ENCODE measurements around the gene SP7. TPM values are rescaled to one million over a fixed set of nuclear protein-coding genes. Genes with fewer than 3 reads are reported as not detected.

Gene SP7
- total and polyA plus RNA-seq, 9 of the 15 experiments (the other 6 are each of a cell fraction or from before 2014, with no cell fraction given) = 0.04 TPM; not detected in 8

DNA sequence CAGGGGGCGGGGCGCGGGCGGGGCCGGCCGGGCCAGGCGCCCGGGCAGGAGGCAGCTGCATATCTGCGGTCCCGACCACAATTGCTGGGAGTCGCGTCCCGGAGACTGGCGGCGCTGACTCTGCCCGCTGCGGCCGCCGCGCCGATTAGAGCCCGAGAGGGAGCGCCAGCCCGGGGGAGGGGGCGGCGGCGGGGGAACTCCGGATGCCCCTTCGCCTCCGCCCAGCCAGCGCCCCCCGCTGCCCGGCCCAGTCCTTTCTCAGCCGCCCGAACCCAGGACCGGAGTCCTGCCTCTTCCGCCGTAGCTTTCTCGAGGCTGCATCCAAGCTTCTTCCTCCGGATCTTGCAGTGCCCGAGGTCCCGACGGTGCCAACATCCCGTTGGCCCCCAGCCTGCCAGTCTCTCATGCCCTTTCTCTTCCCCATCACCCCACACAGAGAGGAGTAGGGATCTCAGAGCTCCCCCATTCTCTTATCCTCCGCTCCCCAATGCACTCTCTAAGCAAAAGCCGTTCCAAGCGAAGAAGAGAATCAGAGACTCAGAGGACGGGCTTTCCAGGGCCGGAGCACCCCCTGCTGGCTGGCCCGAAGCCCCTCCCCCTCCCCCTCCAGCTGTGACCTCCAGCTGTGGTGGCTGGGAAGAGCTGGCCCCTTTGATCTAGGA lies 8.8 kb upstream of the SP7 start (continued):
- TF ChIP-seq ZSCAN32 (CRISPR knock-in tag; IDR thresholded peaks at IDR 0.05) (no peak), BRCA1 (IDR thresholded peaks at IDR 0.05) (no peak), BRCA1 (CRISPR knock-in tag; IDR thresholded peaks at IDR 0.05) (no peak), ZFP30 (CRISPR knock-in tag; IDR thresholded peaks at IDR 0.05; ENCODE audit: borderline replicate concordance) (no peak), STAT5A (IDR thresholded peaks at IDR 0.05; ENCODE audit: borderline replicate concordance, low read length) (no peak), EHMT2 (IDR thresholded peaks at IDR 0.05) (peak; percentile 11; the same call in 1 of the 2 replicates), ZNF583 (CRISPR knock-in tag; IDR thresholded peaks at IDR 0.05) (no peak), MED1 (CRISPR knock-in tag; IDR thresholded peaks at IDR 0.05; ENCODE audit: borderline replicate concordance) (no peak), NFE2 (IDR thresholded peaks at IDR 0.05; ENCODE audit: low read depth) (no peak), MIER1 (IDR thresholded peaks at IDR 0.05; ENCODE audit: low read depth) (no peak), MCM7 (IDR thresholded peaks at IDR 0.05) (no peak), HIVEP1 (CRISPR knock-in tag; IDR thresholded peaks at IDR 0.05) (no peak), FUS (optimal IDR thresholded peaks at IDR 0.05; ENCODE audit: low read depth, low read length) (no peak), DPF2 (IDR thresholded peaks at IDR 0.05) (peak; percentile 53; the same call in 1 of the 2 replicates), BACH1 (tag; IDR thresholded peaks at IDR 0.05) (no peak), ZNF143 (CRISPR knock-in tag; IDR thresholded peaks at IDR 0.05) (no peak), ZNF224 (CRISPR knock-in tag; IDR thresholded peaks at IDR 0.05) (no peak)
- TF ChIP-seq, protein P1, sequence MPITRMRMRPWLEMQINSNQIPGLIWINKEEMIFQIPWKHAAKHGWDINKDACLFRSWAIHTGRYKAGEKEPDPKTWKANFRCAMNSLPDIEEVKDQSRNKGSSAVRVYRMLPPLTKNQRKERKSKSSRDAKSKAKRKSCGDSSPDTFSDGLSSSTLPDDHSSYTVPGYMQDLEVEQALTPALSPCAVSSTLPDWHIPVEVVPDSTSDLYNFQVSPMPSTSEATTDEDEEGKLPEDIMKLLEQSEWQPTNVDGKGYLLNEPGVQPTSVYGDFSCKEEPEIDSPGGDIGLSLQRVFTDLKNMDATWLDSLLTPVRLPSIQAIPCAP (CRISPR knock-in tag; IDR thresholded peaks at IDR 0.05; ENCODE audit: borderline replicate concordance) = no peak
- TF ChIP-seq, protein P2, sequence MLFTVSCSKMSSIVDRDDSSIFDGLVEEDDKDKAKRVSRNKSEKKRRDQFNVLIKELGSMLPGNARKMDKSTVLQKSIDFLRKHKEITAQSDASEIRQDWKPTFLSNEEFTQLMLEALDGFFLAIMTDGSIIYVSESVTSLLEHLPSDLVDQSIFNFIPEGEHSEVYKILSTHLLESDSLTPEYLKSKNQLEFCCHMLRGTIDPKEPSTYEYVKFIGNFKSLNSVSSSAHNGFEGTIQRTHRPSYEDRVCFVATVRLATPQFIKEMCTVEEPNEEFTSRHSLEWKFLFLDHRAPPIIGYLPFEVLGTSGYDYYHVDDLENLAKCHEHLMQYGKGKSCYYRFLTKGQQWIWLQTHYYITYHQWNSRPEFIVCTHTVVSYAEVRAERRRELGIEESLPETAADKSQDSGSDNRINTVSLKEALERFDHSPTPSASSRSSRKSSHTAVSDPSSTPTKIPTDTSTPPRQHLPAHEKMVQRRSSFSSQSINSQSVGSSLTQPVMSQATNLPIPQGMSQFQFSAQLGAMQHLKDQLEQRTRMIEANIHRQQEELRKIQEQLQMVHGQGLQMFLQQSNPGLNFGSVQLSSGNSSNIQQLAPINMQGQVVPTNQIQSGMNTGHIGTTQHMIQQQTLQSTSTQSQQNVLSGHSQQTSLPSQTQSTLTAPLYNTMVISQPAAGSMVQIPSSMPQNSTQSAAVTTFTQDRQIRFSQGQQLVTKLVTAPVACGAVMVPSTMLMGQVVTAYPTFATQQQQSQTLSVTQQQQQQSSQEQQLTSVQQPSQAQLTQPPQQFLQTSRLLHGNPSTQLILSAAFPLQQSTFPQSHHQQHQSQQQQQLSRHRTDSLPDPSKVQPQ (CRISPR knock-in tag; IDR thresholded peaks at IDR 0.05; ENCODE audit: borderline replicate concordance) = no peak
- TF ChIP-seq, protein P3, sequence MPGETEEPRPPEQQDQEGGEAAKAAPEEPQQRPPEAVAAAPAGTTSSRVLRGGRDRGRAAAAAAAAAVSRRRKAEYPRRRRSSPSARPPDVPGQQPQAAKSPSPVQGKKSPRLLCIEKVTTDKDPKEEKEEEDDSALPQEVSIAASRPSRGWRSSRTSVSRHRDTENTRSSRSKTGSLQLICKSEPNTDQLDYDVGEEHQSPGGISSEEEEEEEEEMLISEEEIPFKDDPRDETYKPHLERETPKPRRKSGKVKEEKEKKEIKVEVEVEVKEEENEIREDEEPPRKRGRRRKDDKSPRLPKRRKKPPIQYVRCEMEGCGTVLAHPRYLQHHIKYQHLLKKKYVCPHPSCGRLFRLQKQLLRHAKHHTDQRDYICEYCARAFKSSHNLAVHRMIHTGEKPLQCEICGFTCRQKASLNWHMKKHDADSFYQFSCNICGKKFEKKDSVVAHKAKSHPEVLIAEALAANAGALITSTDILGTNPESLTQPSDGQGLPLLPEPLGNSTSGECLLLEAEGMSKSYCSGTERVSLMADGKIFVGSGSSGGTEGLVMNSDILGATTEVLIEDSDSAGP (CRISPR knock-in tag; IDR thresholded peaks at IDR 0.05) = no peak
- TF ChIP-seq, protein P4, sequence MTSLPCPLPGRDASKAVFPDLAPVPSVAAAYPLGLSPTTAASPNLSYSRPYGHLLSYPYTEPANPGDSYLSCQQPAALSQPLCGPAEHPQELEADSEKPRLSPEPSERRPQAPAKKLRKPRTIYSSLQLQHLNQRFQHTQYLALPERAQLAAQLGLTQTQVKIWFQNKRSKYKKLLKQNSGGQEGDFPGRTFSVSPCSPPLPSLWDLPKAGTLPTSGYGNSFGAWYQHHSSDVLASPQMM (CRISPR knock-in tag; IDR thresholded peaks at IDR 0.05) = no peak
- TF ChIP-seq, protein P5, sequence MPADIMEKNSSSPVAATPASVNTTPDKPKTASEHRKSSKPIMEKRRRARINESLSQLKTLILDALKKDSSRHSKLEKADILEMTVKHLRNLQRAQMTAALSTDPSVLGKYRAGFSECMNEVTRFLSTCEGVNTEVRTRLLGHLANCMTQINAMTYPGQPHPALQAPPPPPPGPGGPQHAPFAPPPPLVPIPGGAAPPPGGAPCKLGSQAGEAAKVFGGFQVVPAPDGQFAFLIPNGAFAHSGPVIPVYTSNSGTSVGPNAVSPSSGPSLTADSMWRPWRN (IDR thresholded peaks at IDR 0.05; ENCODE audit: low read depth) = no peak
- TF ChIP-seq, protein P6, sequence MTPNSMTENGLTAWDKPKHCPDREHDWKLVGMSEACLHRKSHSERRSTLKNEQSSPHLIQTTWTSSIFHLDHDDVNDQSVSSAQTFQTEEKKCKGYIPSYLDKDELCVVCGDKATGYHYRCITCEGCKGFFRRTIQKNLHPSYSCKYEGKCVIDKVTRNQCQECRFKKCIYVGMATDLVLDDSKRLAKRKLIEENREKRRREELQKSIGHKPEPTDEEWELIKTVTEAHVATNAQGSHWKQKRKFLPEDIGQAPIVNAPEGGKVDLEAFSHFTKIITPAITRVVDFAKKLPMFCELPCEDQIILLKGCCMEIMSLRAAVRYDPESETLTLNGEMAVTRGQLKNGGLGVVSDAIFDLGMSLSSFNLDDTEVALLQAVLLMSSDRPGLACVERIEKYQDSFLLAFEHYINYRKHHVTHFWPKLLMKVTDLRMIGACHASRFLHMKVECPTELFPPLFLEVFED (CRISPR knock-in tag; conservative IDR thresholded peaks at IDR 0.05) = 0 out of 2 replicates have a peak, but pooled peaks have one; percentile 54

Data from K562 (cell line).